Fibroblast of lung (primary cell): ENCODE measurements around the gene CD52. TPM values are rescaled to one million over a fixed set of nuclear protein-coding genes. Genes with fewer than 3 reads are reported as not detected.

Experiments used
- DNase-seq, 2 donors: peaks; one replicate each; pipeline versions ENCODE4 v3.0.0 to v3.0.0-alpha.2; 2010; ENCODE audit warnings: low read depth in 2 of 2
- H2AFZ ChIP-seq: 2 replicates; pipeline ENCODE4 v1.5.1; 2012; ENCODE audit warnings: low read length, control low read depth, inconsistent platforms
- H3K27ac ChIP-seq: 2 replicates; pipeline ENCODE4 v1.5.1; 2011; ENCODE audit warnings: low read length, control low read depth; ENCODE audit not compliant: insufficient read depth
- H3K27me3 ChIP-seq: 2 replicates; pipeline ENCODE4 v1.5.1; 2011; ENCODE audit warnings: mild to moderate bottlenecking, low read length; ENCODE audit not compliant: control insufficient read depth, insufficient read depth
- H3K36me3 ChIP-seq: 2 replicates; pipeline ENCODE4 v1.5.1; 2011; ENCODE audit warnings: low read length; ENCODE audit not compliant: control insufficient read depth, insufficient read depth
- H3K4me1 ChIP-seq: 2 replicates; pipeline ENCODE4 v1.5.1; 2011; ENCODE audit warnings: low read length; ENCODE audit not compliant: control insufficient read depth, insufficient read depth; ENCODE audit errors: extremely low read depth
- H3K4me2 ChIP-seq: 2 replicates; pipeline ENCODE4 v1.5.1; 2011; ENCODE audit warnings: low read length, control low read depth; ENCODE audit not compliant: insufficient read depth; ENCODE audit errors: extremely low read depth
- H3K4me3 ChIP-seq, 4 experiments: fragments of 200-600 bp in 1 of 4; sonication (generic) in 1 of 4; replicated peaks in 1 of 4; 2 replicates each; pipeline ENCODE4 v1.5.1; 2011 to 2016; ENCODE audit warnings: low read length in 4 of 4, low read depth in 3 of 4, mild to moderate bottlenecking in 3 of 4, control low read depth in 2 of 4, inconsistent platforms in 1 of 4, mixed read lengths in 1 of 4; ENCODE audit not compliant: insufficient read depth in 1 of 4; ENCODE audit errors: control extremely low read depth in 1 of 4
- H3K79me2 ChIP-seq: 2 replicates; pipeline ENCODE4 v1.5.1; 2012; ENCODE audit warnings: mild to moderate bottlenecking, low read length, inconsistent platforms; ENCODE audit not compliant: control insufficient read depth, insufficient read depth
- H3K9ac ChIP-seq: 2 replicates; pipeline ENCODE4 v1.5.1; 2011; ENCODE audit warnings: mild to moderate bottlenecking, low read length, control low read depth; ENCODE audit not compliant: insufficient read depth
- H3K9me3 ChIP-seq: 2 replicates; pipeline ENCODE4 v1.5.1; 2012; ENCODE audit warnings: low read depth, low read length; ENCODE audit not compliant: control insufficient read depth, insufficient read depth
- H4K20me1 ChIP-seq: 2 replicates; pipeline ENCODE4 v1.5.1; 2011; ENCODE audit warnings: low read length; ENCODE audit not compliant: control insufficient read depth, insufficient read depth; ENCODE audit errors: extremely low read depth
- CTCF ChIP-seq, 2 donors: IDR thresholded peaks in 1 of 2; conservative IDR thresholded peaks in 1 of 2; 1 replicate in 1 of 2; 2 replicates in 1 of 2; pipeline ENCODE4 v1.5.1; 2011 to 2012; ENCODE audit warnings: low read length in 2 of 2, control low read depth in 1 of 2, inconsistent platforms in 1 of 2, low read depth in 1 of 2, mild to moderate bottlenecking in 1 of 2
- EZH2 ChIP-seq: IDR thresholded peaks from 2 replicates; pipeline ENCODE4 v1.5.1; 2012; ENCODE audit warnings: low read length, control low read depth, mild to moderate bottlenecking; ENCODE audit errors: missing control alignments
- polyA plus RNA-seq, 2 donors: library from polyadenylated mRNA; depleted of rRNA in 1 of 2; stranded (reverse) in 1 of 2; unstranded in 1 of 2; fragments of >200 nt; gene quantifications; 2 replicates each; pipeline ENCODE4 v1.2.1, GENCODE V29; 2011 to 2012; ENCODE audit warnings: missing spikeins in 1 of 2
- total RNA-seq: library from RNA; depleted of rRNA; stranded (reverse); fragments of >200 nt; gene quantifications from 2 replicates; pipeline ENCODE4 v1.2.1, GENCODE V29; 2014

CD52 gene
- total and polyA plus RNA-seq, 2 donors (not counting 1 experiment from before 2014, with no cell fraction given), result 0.31 TPM; not detected in 1

DNA sequence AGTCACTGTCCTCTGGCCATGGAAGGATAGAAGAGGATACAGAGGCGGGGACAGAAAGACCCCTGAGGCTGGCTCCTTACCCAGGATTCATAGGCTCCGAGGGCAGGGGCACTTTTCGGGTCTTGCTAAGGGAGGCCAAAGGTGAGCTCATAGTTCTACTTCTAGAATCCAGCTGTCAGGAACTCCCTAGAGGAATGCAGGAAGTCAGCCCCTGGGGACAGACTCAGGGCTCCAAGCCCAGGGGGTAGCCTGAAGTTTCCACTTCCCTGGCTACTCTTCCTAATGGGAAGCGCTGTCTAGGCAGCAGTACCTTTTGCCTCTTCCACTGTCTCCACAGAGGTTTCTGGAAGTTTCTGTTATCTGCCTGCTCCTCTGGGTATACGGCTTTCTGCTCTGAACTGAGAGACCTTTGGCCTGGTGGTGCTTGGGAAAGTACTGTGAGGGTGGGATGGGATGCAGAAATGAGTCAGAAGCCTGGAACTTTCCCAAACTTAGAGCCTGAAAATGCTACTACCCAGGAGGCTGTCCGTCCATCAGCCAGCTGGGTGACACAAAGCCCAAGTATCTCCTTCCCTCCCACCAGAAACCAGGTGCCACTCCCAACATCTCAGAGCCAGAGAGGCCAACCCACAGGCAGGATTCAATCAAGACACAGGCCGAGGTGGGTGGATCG, 14.9 kb upstream of the CD52 start:
- no peak overlapping the region for H3K9ac ChIP-seq
- H3K79me2 ChIP-seq, result no peaks in the 10 kb centered on the region
- H3K4me3 ChIP-seq, result no peak overlapping the region
- TF ChIP-seq CTCF (conservative IDR thresholded peaks at IDR 0.05 in 1 of 2, IDR thresholded peaks at IDR 0.05 in 1 of 2; ENCODE audit: low read depth in 1 of 2, low read length in 2 of 2) (no peak), EZH2 (no peak)
- H3K36me3 ChIP-seq, result no peaks in the 10 kb centered on the region
- no peaks in the 10 kb centered on the region for H3K27me3 ChIP-seq
- peak; percentile 71 to 92 for DNase-seq
- H3K9me3 ChIP-seq, result no peaks in the 10 kb centered on the region
- H3K4me2 ChIP-seq, result peak overlapping the region; percentile 48
- peak overlapping the region; percentile 32 for H3K27ac ChIP-seq
- peaks cover 16% of the 10 kb centered on the region for H3K4me1 ChIP-seq
- no peaks in the 10 kb centered on the region for H4K20me1 ChIP-seq
- no peak overlapping the region for H2AFZ ChIP-seq

DNA sequence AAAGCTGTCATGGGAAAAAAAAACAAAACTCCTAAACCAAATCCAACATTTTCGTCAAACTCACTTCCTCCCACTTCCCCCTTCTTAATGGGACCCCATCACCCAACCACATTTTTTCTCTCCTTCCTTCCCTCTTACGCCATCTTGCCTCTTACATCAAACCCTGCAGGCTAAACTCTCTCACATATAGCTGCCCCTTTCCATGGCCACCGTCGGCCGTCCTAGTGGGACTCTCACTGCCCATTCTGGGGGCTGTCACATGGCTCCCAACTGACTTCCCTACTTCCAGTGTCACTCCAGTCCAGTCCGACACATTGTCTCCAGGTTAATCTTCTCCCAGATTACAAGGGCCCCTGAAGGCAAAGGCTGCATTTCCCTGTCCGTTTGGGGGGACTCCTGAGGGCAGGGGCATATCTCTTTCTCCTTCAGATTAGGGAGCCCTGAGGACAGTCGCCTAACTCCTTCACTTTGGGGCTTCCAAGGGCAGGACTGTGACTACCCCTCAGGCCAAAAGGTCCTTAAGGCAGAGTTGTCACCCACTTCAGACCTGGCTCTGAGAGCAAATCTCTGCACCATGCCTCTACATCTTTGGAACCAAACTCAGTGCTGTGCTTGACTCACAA, 12.0 kb upstream of the CD52 start:
- H3K4me1 ChIP-seq, result peaks cover 13% of the 10 kb centered on the region
- no peaks in the 10 kb centered on the region for H3K79me2 ChIP-seq
- H3K4me2 ChIP-seq, result peak overlapping the region; percentile 81
- H3K9ac ChIP-seq, result peak overlapping the region; percentile 84
- peak overlapping the region; percentile 58 to 88 (median 74) for H3K4me3 ChIP-seq
- no peaks in the 10 kb centered on the region for H3K9me3 ChIP-seq
- peak overlapping the region; percentile 87 for H3K27ac ChIP-seq
- peak overlapping the region; percentile 89 for H2AFZ ChIP-seq
- H4K20me1 ChIP-seq, result no peaks in the 10 kb centered on the region
- H3K36me3 ChIP-seq, result no peaks in the 10 kb centered on the region
- DNase-seq, result no peak
- TF ChIP-seq CTCF (conservative IDR thresholded peaks at IDR 0.05 in 1 of 2, IDR thresholded peaks at IDR 0.05 in 1 of 2; ENCODE audit: low read depth in 1 of 2, low read length in 2 of 2), result no peak
- TF ChIP-seq EZH2, result no peak
- H3K27me3 ChIP-seq, result no peaks in the 10 kb centered on the region

DNA sequence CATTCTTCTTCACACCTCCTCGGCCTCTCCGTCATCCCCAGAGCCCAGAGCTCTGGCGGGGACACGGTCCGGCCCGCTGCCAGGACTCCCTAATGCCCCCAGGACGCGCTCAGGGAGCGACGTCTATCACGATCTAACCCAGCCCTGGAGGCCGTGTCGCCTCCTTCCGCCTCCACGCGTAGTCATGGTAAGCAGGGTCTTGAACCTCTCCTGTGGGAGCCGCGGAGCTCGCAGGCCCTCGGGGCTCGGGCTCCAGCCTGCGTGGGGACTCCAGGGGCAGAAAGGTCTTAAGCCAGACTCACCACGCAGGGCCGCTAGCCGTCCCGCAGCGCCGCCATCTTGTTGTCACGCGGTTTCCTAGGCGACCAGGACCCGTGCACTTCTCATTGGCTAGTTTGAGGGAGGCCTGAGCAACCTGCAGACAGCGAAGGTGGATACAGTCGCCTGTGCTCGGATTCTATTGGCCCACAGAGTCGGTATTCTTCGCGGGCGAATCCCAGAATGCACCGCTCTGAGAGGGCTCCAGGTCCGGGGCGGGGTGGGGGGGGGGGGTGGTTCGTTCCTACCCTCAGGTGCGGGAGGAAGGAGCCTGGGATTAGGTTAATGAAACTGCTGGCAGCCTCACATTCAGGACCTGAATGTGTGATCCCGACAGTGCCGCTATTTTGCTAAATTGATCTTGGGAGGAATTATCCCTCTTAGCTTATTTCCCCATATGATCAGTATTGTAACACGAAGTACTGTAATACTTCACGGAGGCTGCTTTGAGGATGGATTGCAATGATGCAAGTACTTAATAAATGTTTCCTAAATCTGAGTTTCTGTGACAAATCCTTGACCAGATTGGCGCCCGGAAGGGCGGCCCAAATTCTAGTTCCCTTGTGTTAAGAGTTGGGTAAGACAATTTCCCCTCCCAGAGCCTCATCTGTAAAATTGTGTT, 11.2 kb upstream of the CD52 start, which contains the start of gene UBXN11:
UBXN11 (minus strand) TSS at position 347 of the 940 bp plus-strand sequence. CDS start 3,753 bp downstream, outside the sequence.
- peaks cover 13% of the 10 kb centered on the region for H3K4me1 ChIP-seq
- no peaks in the 10 kb centered on the region for H3K79me2 ChIP-seq
- H3K27ac ChIP-seq, result peak within 1 kb of the TSS; percentile 87
- TF ChIP-seq CTCF (conservative IDR thresholded peaks at IDR 0.05 in 1 of 2, IDR thresholded peaks at IDR 0.05 in 1 of 2; ENCODE audit: low read depth in 1 of 2, low read length in 2 of 2), result no peak
- no peak for TF ChIP-seq EZH2
- peak within 1 kb of the TSS; percentile 58 to 88 (median 74) for H3K4me3 ChIP-seq
- no peaks in the 10 kb centered on the region for H3K9me3 ChIP-seq
- no peaks in the 10 kb centered on the region for H3K27me3 ChIP-seq
- no peaks in the 10 kb centered on the region for H4K20me1 ChIP-seq
- DNase-seq, result peak; percentile 93 to 95
- peak within 1 kb of the TSS; percentile 89 for H2AFZ ChIP-seq
- peak within 1 kb of the TSS; percentile 81 for H3K4me2 ChIP-seq
- H3K36me3 ChIP-seq, result no peaks in the 10 kb centered on the region
- peak within 1 kb of the TSS; percentile 84 for H3K9ac ChIP-seq
